Measurements from ENCODE around the gene INPP4B. TPM values are rescaled to one million over a fixed set of nuclear protein-coding genes. Genes with fewer than 3 reads are reported as not detected.

INPP4B gene
- polyA plus RNA-seq, 1 experiment = 18.1 TPM

- no peaks in the 10 kb centered on the region for H3K27me3 ChIP-seq (ENCODE audit: control insufficient read depth, insufficient read depth, low read length)
- TF ChIP-seq CTCF (IDR thresholded peaks at IDR 0.05; ENCODE audit: insufficient read depth, low read depth, low read length) = no peak
- CTCF ChIA-PET = interaction anchor here (0.8 to 2.6 kb wide), 10 partner anchors 9 to 481 kb away, joined by 3 to 15 read pairs (median 5); no protein-coding TSS in a partner anchor
- POLR2A ChIA-PET = interaction anchor here (0.6 kb wide), 1 partner anchor 111 kb away, joined by 5 read pairs; no protein-coding TSS in a partner anchor
- DNase-seq (ENCODE audit: low read depth) = no peak
- H3K36me3 ChIP-seq (ENCODE audit: control insufficient read depth, insufficient read depth, low read length) = no peaks in the 10 kb centered on the region
- no peak overlapping the region for H3K4me3 ChIP-seq (ENCODE audit: low read depth, low read length)
These were observed 493.4 kb downstream of the INPP4B start for GRCh38 chr4:142352712-142353111.

GRCh38 chr4:142351958-142352357 lies 494.1 kb downstream of the INPP4B start:
- no peak for DNase-seq (ENCODE audit: low read depth)
- Histone ChIP-seq H3K4me3 (ENCODE audit: low read depth, low read length) (no peak overlapping the region), H3K36me3 (ENCODE audit: control insufficient read depth, insufficient read depth, low read length) (no peaks in the 10 kb centered on the region), H3K27me3 (ENCODE audit: control insufficient read depth, insufficient read depth, low read length) (no peaks in the 10 kb centered on the region)
- ChIA-PET CTCF (interaction anchor here (0.7 to 2.2 kb wide), 4 partner anchors 15 to 368 kb away, joined by 3 to 7 read pairs (median 4); no protein-coding TSS in a partner anchor), POLR2A (no interaction called here)
- TF ChIP-seq CTCF (IDR thresholded peaks at IDR 0.05; ENCODE audit: insufficient read depth, low read depth, low read length) = no peak

- no peak for DNase-seq (ENCODE audit: low read depth)
- no peaks in the 10 kb centered on the region for H3K36me3 ChIP-seq (ENCODE audit: control insufficient read depth, insufficient read depth, low read length)
- no peak for TF ChIP-seq CTCF (IDR thresholded peaks at IDR 0.05; ENCODE audit: insufficient read depth, low read depth, low read length)
- no peak overlapping the region for H3K4me3 ChIP-seq (ENCODE audit: low read depth, low read length)
- H3K27me3 ChIP-seq (ENCODE audit: control insufficient read depth, insufficient read depth, low read length) = no peaks in the 10 kb centered on the region
- POLR2A ChIA-PET = no interaction called here
- CTCF ChIA-PET = interaction anchor here (1.2 to 1.4 kb wide), 2 partner anchors 10 to 369 kb away, joined by 3 to 5 read pairs; no protein-coding TSS in a partner anchor
These were observed 495.2 kb downstream of the INPP4B start for GRCh38 chr4:142350871-142351270.

- ChIA-PET CTCF (interaction anchor here (0.8 to 1.7 kb wide), 2 partner anchors 17 to 36 kb away, joined by 4 read pairs; no protein-coding TSS in a partner anchor), POLR2A (no interaction called here)
- DNase-seq (ENCODE audit: low read depth) = no peak
- no peak for TF ChIP-seq CTCF (IDR thresholded peaks at IDR 0.05; ENCODE audit: insufficient read depth, low read depth, low read length)
- H3K27me3 ChIP-seq (ENCODE audit: control insufficient read depth, insufficient read depth, low read length) = no peaks in the 10 kb centered on the region
- H3K36me3 ChIP-seq (ENCODE audit: control insufficient read depth, insufficient read depth, low read length) = no peaks in the 10 kb centered on the region
- H3K4me3 ChIP-seq (ENCODE audit: low read depth, low read length) = no peak overlapping the region
These were observed 497.5 kb downstream of the INPP4B start for GRCh38 chr4:142348613-142349021.

GRCh38 chr4:142347241-142347640 lies 498.9 kb downstream of the INPP4B start:
- CTCF ChIA-PET = no interaction called here
- DNase-seq (ENCODE audit: low read depth) = no peak
- no peaks in the 10 kb centered on the region for H3K27me3 ChIP-seq (ENCODE audit: control insufficient read depth, insufficient read depth, low read length)
- POLR2A ChIA-PET = no interaction called here
- no peak overlapping the region for H3K4me3 ChIP-seq (ENCODE audit: low read depth, low read length)
- no peak for TF ChIP-seq CTCF (IDR thresholded peaks at IDR 0.05; ENCODE audit: insufficient read depth, low read depth, low read length)
- no peaks in the 10 kb centered on the region for H3K36me3 ChIP-seq (ENCODE audit: control insufficient read depth, insufficient read depth, low read length)
